WTC11 (cell line): ENCODE data around the gene KLF7.

Experiments
- CBFB ChIP-seq: sonication (generic); formaldehyde crosslinking; IDR thresholded peaks from 2 replicates; pipeline ENCODE4 v1.8.1; 2022; ENCODE audit warnings: mild to moderate bottlenecking, low read depth, missing genetic modification reagents
- CTCF ChIP-seq: fragments of 200-600 bp; IDR thresholded peaks from 2 replicates; pipeline ENCODE4 v1.8.0; 2022; ENCODE audit warnings: antibody characterized with exemption
- GRHL2 ChIP-seq: fragments of 250-450 bp; sonication (Bioruptor Pico); IDR thresholded peaks from 2 replicates; pipeline ENCODE4 v1.8.0; 2022; ENCODE audit warnings: mild to moderate bottlenecking, moderate library complexity; ENCODE audit not compliant: insufficient replicate concordance, severe bottlenecking
- JUN ChIP-seq: sonication (generic); formaldehyde crosslinking; IDR thresholded peaks from 2 replicates; pipeline ENCODE4 v1.8.0; 2023; ENCODE audit warnings: mild to moderate bottlenecking, missing genetic modification reagents
- KAT7 ChIP-seq: sonication (generic); formaldehyde crosslinking; IDR thresholded peaks from 2 replicates; pipeline ENCODE4 v1.8.1; 2023; ENCODE audit warnings: missing genetic modification reagents, mild to moderate bottlenecking, borderline replicate concordance
- MLX ChIP-seq: sonication (generic); formaldehyde crosslinking; IDR thresholded peaks from 2 replicates; pipeline ENCODE4 v1.8.1; 2023; ENCODE audit warnings: mild to moderate bottlenecking, missing genetic modification reagents, moderate library complexity
- NR3C1 ChIP-seq: sonication (generic); formaldehyde crosslinking; conservative IDR thresholded peaks from 2 replicates; pipeline ENCODE4 v1.8.1; 2023; ENCODE audit warnings: low read depth, mild to moderate bottlenecking, missing genetic modification reagents
- PREB ChIP-seq: sonication (generic); formaldehyde crosslinking; IDR thresholded peaks from 2 replicates; pipeline ENCODE4 v1.8.1; 2022; ENCODE audit warnings: mild to moderate bottlenecking, missing genetic modification reagents, moderate library complexity, borderline replicate concordance
- USF1 ChIP-seq: sonication (generic); formaldehyde crosslinking; IDR thresholded peaks from 2 replicates; pipeline ENCODE4 v1.8.0; 2022; ENCODE audit warnings: mild to moderate bottlenecking, missing genetic modification reagents
- ZBTB21 ChIP-seq: sonication (generic); formaldehyde crosslinking; IDR thresholded peaks from 2 replicates; pipeline ENCODE4 v1.8.1; 2023; ENCODE audit warnings: mild to moderate bottlenecking, missing genetic modification reagents, borderline replicate concordance
- ZBTB43 ChIP-seq: sonication (generic); formaldehyde crosslinking; IDR thresholded peaks from 2 replicates; pipeline ENCODE4 v1.8.1; 2023; ENCODE audit warnings: mild to moderate bottlenecking, missing genetic modification reagents
- ZNF232 ChIP-seq: sonication (generic); formaldehyde crosslinking; IDR thresholded peaks from 2 replicates; pipeline ENCODE4 v1.8.0; 2022; ENCODE audit warnings: mild to moderate bottlenecking, missing genetic modification reagents
- ZNF263 ChIP-seq: sonication (generic); formaldehyde crosslinking; IDR thresholded peaks from 2 replicates; pipeline ENCODE4 v1.8.1; 2022; ENCODE audit warnings: low read depth, mild to moderate bottlenecking, moderate library complexity, missing genetic modification reagents
- ZNF423 ChIP-seq: fragments of 250-450 bp; sonication (Bioruptor Pico); IDR thresholded peaks from 2 replicates; pipeline ENCODE4 v2.1.2; 2022; ENCODE audit warnings: mild to moderate bottlenecking, moderate library complexity

- TF ChIP-seq CTCF (no peak), JUN (CRISPR knock-in tag) (no peak), ZNF423 (CRISPR knock-in tag) (no peak), ZBTB43 (CRISPR knock-in tag) (no peak), GRHL2 (no peak), CBFB (CRISPR knock-in tag) (no peak), KAT7 (CRISPR knock-in tag) (no peak), MLX (CRISPR knock-in tag) (no peak), NR3C1 (CRISPR knock-in tag) (no peak), ZNF263 (CRISPR knock-in tag) (no peak), ZBTB21 (CRISPR knock-in tag) (no peak), ZNF232 (CRISPR knock-in tag) (no peak), USF1 (CRISPR knock-in tag) (no peak), PREB (no peak)
Measured at GRCh38 chr2:207138627-207139297, 27.0 kb downstream of the KLF7 start.
